Omental fat pad (tissue), 4 donors: Measurements from ENCODE around the gene NR2F1-AS1. TPM values are rescaled to one million over a fixed set of nuclear protein-coding genes. Genes with fewer than 3 reads are reported as not detected.

Experiments used
- ATAC-seq: fragments of 150-250 bp; one replicate; pipeline ENCODE4 v1.9.1; 2016; ENCODE audit warnings: mild to moderate bottlenecking, moderate library complexity; ENCODE audit not compliant: low FRiP score
- DNase-seq: peaks from one replicate; pipeline ENCODE4 v3.0.0-alpha.2; 2019; ENCODE audit warnings: low spot score
- CTCF ChIP-seq, 3 donors: fragments of 450-650 bp; IDR thresholded peaks; one replicate each; pipeline ENCODE4 v1.5.1; 2016 to 2017; ENCODE audit warnings: antibody characterized with exemption in 3 of 3, mild to moderate bottlenecking in 3 of 3, moderate library complexity in 2 of 3
- total RNA-seq, 4 donors: library from RNA; depleted of rRNA; stranded (reverse); fragments of >200 nt; gene quantifications; one replicate each; pipeline ENCODE4 v1.1.0, GENCODE V29; 2016

Gene NR2F1-AS1
- total RNA-seq, 4 donors from 2014 or later, result 17.3 to 31.0 (median 22.9) TPM

- no peak for ATAC-seq
- no peak for DNase-seq
- no peak for TF ChIP-seq CTCF (IDR thresholded peaks at IDR 0.05)
Observed at GRCh38 chr5:93381057-93381456, 200.0 kb downstream of the NR2F1-AS1 start.

- TF ChIP-seq CTCF (IDR thresholded peaks at IDR 0.05), result no peak
- ATAC-seq (no peak), DNase-seq (no peak)
Observed at GRCh38 chr5:93378073-93378472, 202.9 kb downstream of the NR2F1-AS1 start.

- no peak for TF ChIP-seq CTCF (IDR thresholded peaks at IDR 0.05)
- ATAC-seq, result no peak
- no peak for DNase-seq
Observed at GRCh38 chr5:93371893-93372292, 209.1 kb downstream of the NR2F1-AS1 start.

GRCh38 chr5:93364378-93364777 lies 216.6 kb downstream of the NR2F1-AS1 start:
- DNase-seq, result no peak
- no peak for TF ChIP-seq CTCF (IDR thresholded peaks at IDR 0.05)
- no peak for ATAC-seq

- no peak for DNase-seq
- no peak for TF ChIP-seq CTCF (IDR thresholded peaks at IDR 0.05)
- no peak for ATAC-seq
Observed at GRCh38 chr5:93360436-93361088, 220.5 kb downstream of the NR2F1-AS1 start.

- DNase-seq (no peak), ATAC-seq (no peak)
- TF ChIP-seq CTCF (IDR thresholded peaks at IDR 0.05), result no peak
Observed at GRCh38 chr5:93359960-93360305, 221.1 kb downstream of the NR2F1-AS1 start.

Other genes with a start within 250 kb of the NR2F1-AS1 start
- gene NR2F1, start 2.0 kb upstream of the NR2F1-AS1 start, total RNA-seq, result 100 to 1,000 TPM in 1 of 4 donors, 10 to 100 TPM in 3; 15.6 to 117 (median 68.3) TPM
- 1 to 10 TPM; 3.0 to 6.5 (median 3.4) TPM for gene POU5F2, start 160.4 kb upstream of the NR2F1-AS1 start, total RNA-seq